PC-9 (cell line): ENCODE results near the gene LEP. TPM values are rescaled to one million over a fixed set of nuclear protein-coding genes. Genes with fewer than 3 reads are reported as not detected.

ENCODE experiments used
- BruUV-seq: library from RNA; stranded (reverse); fragments of 400-500 nt; replicated peaks from 2 replicates; lab custom pipeline; 2021; lab: Mats Ljungman, UMichigan
- CTCF ChIA-PET: fragments of 300-600 bp; sonication (Branson Sonifier 250); formaldehyde crosslinking; loops from one replicate; lab custom pipeline; 2022; ENCODE audit warnings: antibody characterized with exemption; lab: Charles Lee
- POLR2A ChIA-PET: fragments of 300-600 bp; sonication (Branson Sonifier 250); formaldehyde crosslinking; loops from one replicate; lab custom pipeline; 2022; ENCODE audit warnings: antibody characterized with exemption; ENCODE audit not compliant: unreplicated experiment; lab: Charles Lee
- DNase-seq, 2 experiments: peaks; one replicate each; pipeline versions ENCODE4 v3.0.0 to v3.0.0-alpha.2; 2015 to 2022; ENCODE audit warnings: mixed read lengths in 1 of 2
- H2AFZ ChIP-seq: fragments of 200-600 bp; sonication (generic); 2 replicates; pipeline ENCODE4 v1.8.1; 2017; ENCODE audit warnings: antibody characterized with exemption
- H3F3A ChIP-seq: fragments of 200-600 bp; sonication (generic); 2 replicates; pipeline ENCODE4 v1.8.1; 2017; ENCODE audit warnings: antibody characterized with exemption, mild to moderate bottlenecking, low read depth; ENCODE audit not compliant: insufficient read depth
- H3K27ac ChIP-seq: fragments of 200-600 bp; sonication (generic); 2 replicates; pipeline ENCODE4 v1.6.1; 2016; ENCODE audit warnings: mixed run types
- H3K27me3 ChIP-seq: fragments of 200-600 bp; sonication (generic); 2 replicates; pipeline ENCODE4 v1.6.1; 2016; ENCODE audit warnings: low read depth, mixed run types; ENCODE audit not compliant: insufficient read depth
- H3K36me3 ChIP-seq: fragments of 200-600 bp; sonication (generic); 2 replicates; pipeline ENCODE4 v1.6.1; 2016; ENCODE audit warnings: low read depth, mixed run types
- H3K4me1 ChIP-seq: fragments of 200-600 bp; sonication (generic); replicated peaks from 2 replicates; pipeline ENCODE4 v1.6.1; 2016; ENCODE audit warnings: mixed run types; ENCODE audit not compliant: insufficient read depth
- H3K4me2 ChIP-seq: fragments of 200-600 bp; sonication (generic); 2 replicates; pipeline ENCODE4 v1.6.1; 2017; ENCODE audit warnings: mixed run types
- H3K4me3 ChIP-seq: fragments of 200-600 bp; sonication (generic); 2 replicates; pipeline ENCODE4 v1.6.1; 2016; ENCODE audit warnings: mixed run types
- H3K79me2 ChIP-seq: fragments of 200-600 bp; sonication (generic); 2 replicates; pipeline ENCODE4 v1.6.1; 2017; ENCODE audit warnings: low read depth, mixed run types
- H3K9me2 ChIP-seq: fragments of 200-600 bp; sonication (generic); 2 replicates; pipeline ENCODE4 v1.8.1; 2017; ENCODE audit warnings: mild to moderate bottlenecking; ENCODE audit not compliant: insufficient read depth
- H3K9me3 ChIP-seq: fragments of 200-600 bp; sonication (generic); 2 replicates; pipeline ENCODE4 v1.8.1; 2016; ENCODE audit warnings: low read depth; ENCODE audit not compliant: insufficient read depth
- H4K20me1 ChIP-seq: fragments of 200-600 bp; sonication (generic); 2 replicates; pipeline ENCODE4 v1.8.1; 2017; ENCODE audit not compliant: insufficient read depth
- CTCF ChIP-seq: fragments of 200-600 bp; sonication (generic); conservative IDR thresholded peaks from 2 replicates; pipeline ENCODE4 v1.6.1; 2017; ENCODE audit warnings: mixed run types, antibody characterized with exemption, mild to moderate bottlenecking, moderate library complexity
- EZH2 ChIP-seq: fragments of 200-600 bp; sonication (generic); IDR thresholded peaks from 2 replicates; pipeline ENCODE4 v1.8.0; 2017; ENCODE audit warnings: antibody characterized with exemption, low read depth
- intact Hi-C: fragments of 100-400 bp; cut with micrococcal nuclease; formaldehyde crosslinking; loops from one replicate; pipeline ENCODE4 v1.10.0; 2022; ENCODE audit not compliant: unreplicated experiment
- total RNA-seq: library from RNA; stranded (reverse); gene quantifications from 2 replicates; pipeline ENCODE4 v1.2.3, GENCODE V29; 2021

Gene LEP
- total RNA-seq, 1 experiment from 2014 or later: not detected

GRCh38 chr7:128231677-128232076 lies 9.4 kb upstream of the LEP start:
- CTCF ChIA-PET: no interaction called here
- BruUV-seq: no TSS peak
- Histone ChIP-seq H3K36me3 (no peaks in the 10 kb centered on the region), H3K4me1 (peaks cover 3% of the 10 kb centered on the region), H3K27ac (no peak overlapping the region), H3K27me3 (no peaks in the 10 kb centered on the region), H4K20me1 (no peaks in the 10 kb centered on the region), H3K79me2 (no peaks in the 10 kb centered on the region), H3K4me2 (no peak overlapping the region), H3K9me3 (no peaks in the 10 kb centered on the region), H3K4me3 (no peak overlapping the region), H3F3A (0 out of 2 replicates have a peak, but pooled peaks cover 16% of the 10 kb centered on the region), H2AFZ (no peak overlapping the region), H3K9me2 (no peaks in the 10 kb centered on the region)
- intact Hi-C loops: no loop called here
- no peak for TF ChIP-seq CTCF
- TF ChIP-seq EZH2: no peak
- POLR2A ChIA-PET: interaction anchor here (0.6 kb wide), 1 partner anchor 546 kb away, joined by 6 read pairs; no protein-coding TSS in a partner anchor
- no peak for DNase-seq

GRCh38 chr7:128233471-128233870 lies 7.6 kb upstream of the LEP start:
- H3K9me3 ChIP-seq: peaks cover 8% of the 10 kb centered on the region; the same call in 1 of the 2 replicates
- intact Hi-C loops: no loop called here
- ChIA-PET CTCF (interaction anchor here (0.6 kb wide), 1 partner anchor 111 kb away, joined by 11 read pairs; no protein-coding TSS in a partner anchor), POLR2A (interaction anchor here (0.6 kb wide), 1 partner anchor 20 kb away, joined by 8 read pairs; no protein-coding TSS in a partner anchor)
- H4K20me1 ChIP-seq: no peaks in the 10 kb centered on the region
- H3K4me3 ChIP-seq: no peak overlapping the region
- BruUV-seq: no TSS peak
- no peak for TF ChIP-seq CTCF
- TF ChIP-seq EZH2: no peak
- H2AFZ ChIP-seq: no peak overlapping the region
- H3K27ac ChIP-seq: no peak overlapping the region
- H3K9me2 ChIP-seq: no peaks in the 10 kb centered on the region
- no peaks in the 10 kb centered on the region for H3K36me3 ChIP-seq
- DNase-seq: no peak
- peaks cover 21% of the 10 kb centered on the region; the same call in 1 of the 2 replicates for H3F3A ChIP-seq
- no peaks in the 10 kb centered on the region for H3K27me3 ChIP-seq
- no peaks in the 10 kb centered on the region for H3K79me2 ChIP-seq
- no peak overlapping the region for H3K4me2 ChIP-seq
- peaks cover 13% of the 10 kb centered on the region for H3K4me1 ChIP-seq

GRCh38 chr7:128234476-128235026 lies 6.5 kb upstream of the LEP start:
- H3K4me2 ChIP-seq: no peak overlapping the region
- intact Hi-C loops: no loop called here
- no peak overlapping the region for H3K27ac ChIP-seq
- no peaks in the 10 kb centered on the region for H3K9me2 ChIP-seq
- H4K20me1 ChIP-seq: no peaks in the 10 kb centered on the region
- no peaks in the 10 kb centered on the region for H3K27me3 ChIP-seq
- no TSS peak for BruUV-seq
- peaks cover 21% of the 10 kb centered on the region; the same call in 1 of the 2 replicates for H3F3A ChIP-seq
- H2AFZ ChIP-seq: no peak overlapping the region
- H3K4me3 ChIP-seq: no peak overlapping the region
- TF ChIP-seq CTCF (no peak), EZH2 (no peak)
- no peaks in the 10 kb centered on the region for H3K79me2 ChIP-seq
- H3K9me3 ChIP-seq: peaks cover 9% of the 10 kb centered on the region
- no peaks in the 10 kb centered on the region for H3K36me3 ChIP-seq
- ChIA-PET POLR2A (no interaction called here), CTCF (no interaction called here)
- no peak for DNase-seq
- H3K4me1 ChIP-seq: peaks cover 13% of the 10 kb centered on the region
